OCI-LY3 (cell line): ENCODE measurements around the gene CALD1.

Experiments used
- H2AFZ ChIP-seq: fragments of 200-600, 300-600 bp; shearing (Covaris generic); 2 replicates; pipeline ENCODE4 v1.6.0; 2014; ENCODE audit warnings: antibody characterized with exemption, low read depth, low read length
- H3K27ac ChIP-seq: fragments of 200-600, 300-600 bp; sonication (generic); 2 replicates; pipeline ENCODE4 v1.5.1; 2014; ENCODE audit warnings: mild to moderate bottlenecking, low read length, moderate library complexity, mixed read lengths
- H3K27me3 ChIP-seq: fragments of 200-600, 300-600 bp; sonication (generic); 2 replicates; pipeline ENCODE4 v1.6.1; 2014; ENCODE audit warnings: low read depth, low read length, mixed read lengths
- H3K36me3 ChIP-seq: fragments of 200-600, 300-600 bp; sonication (generic); replicated peaks from 2 replicates; pipeline ENCODE3; 2014; ENCODE audit warnings: low read depth, low read length, mixed read lengths
- H3K4me1 ChIP-seq: fragments of 300-600, 200-600 bp; sonication (generic); 2 replicates; pipeline ENCODE4 v1.6.1; 2014; ENCODE audit warnings: low read length, mixed read lengths
- H3K4me2 ChIP-seq: fragments of 200-600, 300-600 bp; sonication (generic); 2 replicates; pipeline ENCODE4 v1.6.1; 2014; ENCODE audit warnings: low read length, mixed read lengths
- H3K4me3 ChIP-seq: fragments of 300-600, 200-600 bp; sonication (generic); 2 replicates; pipeline ENCODE4 v1.5.1; 2014; ENCODE audit warnings: antibody characterized with exemption, mild to moderate bottlenecking, low read length, moderate library complexity
- H3K79me2 ChIP-seq: fragments of 300-600, 200-600 bp; shearing (Covaris generic); 2 replicates; pipeline ENCODE4 v1.6.1; 2014; ENCODE audit warnings: mild to moderate bottlenecking, low read length, mixed read lengths
- H3K9ac ChIP-seq: fragments of 300-600, 200-600 bp; shearing (Covaris generic); 2 replicates; pipeline ENCODE4 v1.6.0; 2014; ENCODE audit warnings: mild to moderate bottlenecking, low read length, moderate library complexity
- H3K9me3 ChIP-seq: fragments of 200-600, 300-600 bp; shearing (Covaris generic); 2 replicates; pipeline ENCODE4 v1.6.1; 2014; ENCODE audit warnings: low read length, mixed read lengths; ENCODE audit not compliant: insufficient read depth
- H4K20me1 ChIP-seq: fragments of 200-600, 300-600 bp; sonication (generic); 2 replicates; pipeline ENCODE4 v1.6.1; 2016; ENCODE audit warnings: low read length, mixed read lengths; ENCODE audit not compliant: insufficient read depth
- EZH2phosphoT487 ChIP-seq: fragments of 200-600 bp; shearing (Covaris generic); IDR thresholded peaks from 2 replicates; pipeline ENCODE4 v1.6.1; 2018; ENCODE audit warnings: antibody characterized with exemption, mixed run types, low read depth
- TF ChIP-seq, protein P1 (sequence below): fragments of 200-600, 300-600 bp; sonication (generic); IDR thresholded peaks from 2 replicates; pipeline ENCODE4 v1.5.1; 2014; ENCODE audit warnings: antibody characterized with exemption, low read length, low read depth

Gene CALD1

DNA sequence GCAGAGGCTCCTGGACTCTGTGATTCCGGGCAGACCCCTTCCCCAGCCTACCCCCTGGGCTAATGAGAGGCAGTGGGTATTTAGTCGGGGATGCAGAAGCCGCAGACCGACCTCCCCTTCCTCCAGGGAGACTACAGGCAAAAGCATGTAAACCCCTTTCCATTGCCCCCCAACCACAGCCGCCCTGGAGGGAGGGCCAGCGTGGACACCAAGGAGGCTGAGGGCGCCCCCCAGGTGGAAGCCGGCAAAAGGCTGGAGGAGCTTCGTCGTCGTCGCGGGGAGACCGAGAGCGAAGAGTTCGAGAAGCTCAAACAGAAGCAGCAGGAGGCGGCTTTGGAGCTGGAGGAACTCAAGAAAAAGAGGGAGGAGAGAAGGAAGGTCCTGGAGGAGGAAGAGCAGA is 167.9 kb downstream of the CALD1 start:
- Histone ChIP-seq H3K27ac (no peak overlapping the region), H3K27me3 (peaks cover 23% of the 10 kb centered on the region), H3K4me3 (no peak overlapping the region), H3K4me2 (no peak overlapping the region), H3K4me1 (peaks cover 6% of the 10 kb centered on the region), H4K20me1 (no peaks in the 10 kb centered on the region), H3K36me3 (no peaks in the 10 kb centered on the region), H3K9ac (no peak overlapping the region), H2AFZ (no peak overlapping the region), H3K9me3 (no peaks in the 10 kb centered on the region), H3K79me2 (no peaks in the 10 kb centered on the region)
- no peak for TF ChIP-seq EZH2phosphoT487

DNA sequence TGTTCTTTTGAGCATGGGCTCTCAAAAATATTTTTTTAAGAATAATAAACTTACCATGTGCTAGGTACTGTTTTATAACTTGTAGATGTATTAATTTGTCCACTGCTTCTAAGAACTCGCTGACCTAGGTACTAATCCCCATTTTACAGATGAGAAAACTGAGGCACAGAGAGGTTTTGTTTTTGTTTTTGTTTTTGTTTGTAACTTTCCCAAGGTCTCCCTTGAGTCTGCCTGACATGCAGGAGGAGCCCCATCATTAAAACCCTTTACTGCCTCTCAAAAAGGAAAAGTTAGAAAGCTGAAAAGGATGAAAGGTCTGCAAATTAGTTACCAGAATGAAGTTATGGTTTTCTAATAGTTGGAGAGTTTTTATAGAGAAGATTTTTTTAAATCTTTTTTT is 168.4 kb downstream of the CALD1 start:
- Histone ChIP-seq H3K4me1 (peaks cover 5% of the 10 kb centered on the region), H3K9me3 (no peaks in the 10 kb centered on the region), H3K9ac (no peak overlapping the region), H3K4me2 (no peak overlapping the region), H3K79me2 (no peaks in the 10 kb centered on the region), H4K20me1 (no peaks in the 10 kb centered on the region), H3K4me3 (no peak overlapping the region), H3K36me3 (no peaks in the 10 kb centered on the region), H3K27me3 (peaks cover 22% of the 10 kb centered on the region), H3K27ac (no peak overlapping the region), H2AFZ (no peak overlapping the region)
- TF ChIP-seq, protein P1, sequence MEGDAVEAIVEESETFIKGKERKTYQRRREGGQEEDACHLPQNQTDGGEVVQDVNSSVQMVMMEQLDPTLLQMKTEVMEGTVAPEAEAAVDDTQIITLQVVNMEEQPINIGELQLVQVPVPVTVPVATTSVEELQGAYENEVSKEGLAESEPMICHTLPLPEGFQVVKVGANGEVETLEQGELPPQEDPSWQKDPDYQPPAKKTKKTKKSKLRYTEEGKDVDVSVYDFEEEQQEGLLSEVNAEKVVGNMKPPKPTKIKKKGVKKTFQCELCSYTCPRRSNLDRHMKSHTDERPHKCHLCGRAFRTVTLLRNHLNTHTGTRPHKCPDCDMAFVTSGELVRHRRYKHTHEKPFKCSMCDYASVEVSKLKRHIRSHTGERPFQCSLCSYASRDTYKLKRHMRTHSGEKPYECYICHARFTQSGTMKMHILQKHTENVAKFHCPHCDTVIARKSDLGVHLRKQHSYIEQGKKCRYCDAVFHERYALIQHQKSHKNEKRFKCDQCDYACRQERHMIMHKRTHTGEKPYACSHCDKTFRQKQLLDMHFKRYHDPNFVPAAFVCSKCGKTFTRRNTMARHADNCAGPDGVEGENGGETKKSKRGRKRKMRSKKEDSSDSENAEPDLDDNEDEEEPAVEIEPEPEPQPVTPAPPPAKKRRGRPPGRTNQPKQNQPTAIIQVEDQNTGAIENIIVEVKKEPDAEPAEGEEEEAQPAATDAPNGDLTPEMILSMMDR, result no peak
- TF ChIP-seq EZH2phosphoT487, result no peak

DNA sequence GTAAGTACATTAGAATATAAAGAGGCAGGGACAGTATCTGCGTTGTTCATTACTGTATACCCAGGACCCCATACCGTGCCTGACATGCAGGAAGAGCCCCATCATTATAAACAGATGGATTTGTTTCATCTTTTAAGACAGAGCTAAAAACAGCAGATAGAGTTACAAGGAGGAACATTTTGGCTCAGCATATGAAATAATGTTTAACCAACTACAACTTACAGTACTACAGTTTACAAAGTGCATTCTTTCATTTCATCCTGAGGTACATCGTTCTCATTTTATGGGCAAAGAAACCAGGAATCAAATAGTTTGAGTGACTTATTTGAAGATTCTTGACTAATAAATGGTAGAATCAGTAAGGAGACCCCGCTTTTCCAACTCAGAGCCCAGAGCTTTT is 168.8 kb downstream of the CALD1 start:
- no peak overlapping the region for H3K4me3 ChIP-seq
- H3K36me3 ChIP-seq, result no peaks in the 10 kb centered on the region
- no peaks in the 10 kb centered on the region for H3K9me3 ChIP-seq
- no peak overlapping the region for H3K9ac ChIP-seq
- H3K4me2 ChIP-seq, result no peak overlapping the region
- H4K20me1 ChIP-seq, result no peaks in the 10 kb centered on the region
- peaks cover 3% of the 10 kb centered on the region for H3K4me1 ChIP-seq
- peaks cover 22% of the 10 kb centered on the region for H3K27me3 ChIP-seq
- no peaks in the 10 kb centered on the region for H3K79me2 ChIP-seq
- TF ChIP-seq, protein P1, result no peak
- TF ChIP-seq EZH2phosphoT487, result no peak
- H2AFZ ChIP-seq, result no peak overlapping the region
- H3K27ac ChIP-seq, result no peak overlapping the region

DNA sequence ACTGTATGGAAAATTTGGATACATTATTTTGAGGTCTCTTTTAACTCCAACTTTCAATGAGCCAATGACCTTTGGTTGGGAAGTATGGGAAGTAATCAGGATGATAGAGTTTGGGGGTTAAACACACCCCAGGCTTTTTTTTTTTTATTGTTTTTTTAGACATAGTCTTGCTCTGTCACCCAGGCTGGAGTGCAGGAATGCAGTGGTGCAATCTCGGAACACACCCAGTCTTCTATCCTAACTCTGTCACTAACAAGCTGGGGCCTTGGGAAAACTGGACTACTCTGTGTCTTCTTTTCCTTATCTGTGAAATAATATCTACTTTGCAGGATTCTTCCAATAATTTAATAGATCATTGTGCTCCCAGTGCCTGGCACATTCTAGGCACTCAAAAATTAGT is 169.3 kb downstream of the CALD1 start:
- H3K36me3 ChIP-seq, result no peaks in the 10 kb centered on the region
- TF ChIP-seq EZH2phosphoT487, result no peak
- TF ChIP-seq, protein P1, result no peak
- H3K4me2 ChIP-seq, result no peak overlapping the region

DNA sequence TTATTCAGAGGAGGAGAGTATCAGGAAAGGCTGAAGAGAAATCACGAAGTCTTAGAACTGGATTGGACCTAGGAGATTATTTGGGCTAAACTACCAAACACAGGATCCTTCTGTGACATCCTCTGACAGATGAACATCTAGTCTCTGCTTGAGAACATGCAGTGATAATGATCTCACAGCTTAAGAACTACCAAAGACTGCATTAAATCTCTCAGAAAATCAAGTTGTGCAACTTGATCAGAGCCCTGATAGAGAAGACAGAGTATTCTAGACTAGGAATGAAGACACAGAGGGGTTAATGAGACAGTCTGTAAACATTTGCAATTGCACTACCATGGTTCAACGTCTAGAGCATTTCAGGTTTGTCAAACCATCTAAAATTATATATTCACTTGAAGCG is 169.7 kb downstream of the CALD1 start:
- Histone ChIP-seq H3K27ac (no peak overlapping the region), H3K27me3 (peaks cover 27% of the 10 kb centered on the region), H3K9ac (no peak overlapping the region), H3K4me2 (no peak overlapping the region), H3K9me3 (no peaks in the 10 kb centered on the region), H4K20me1 (no peaks in the 10 kb centered on the region), H3K4me1 (no peaks in the 10 kb centered on the region; the same call in 1 of the 2 replicates), H3K4me3 (no peak overlapping the region), H2AFZ (no peak overlapping the region), H3K79me2 (no peaks in the 10 kb centered on the region), H3K36me3 (no peaks in the 10 kb centered on the region)
- no peak for TF ChIP-seq EZH2phosphoT487
- TF ChIP-seq, protein P1, result no peak

More for the DNA sequence above, 169.3 kb downstream of the CALD1 start:
- H3K27me3 ChIP-seq, result peaks cover 25% of the 10 kb centered on the region
- no peak overlapping the region for H3K4me3 ChIP-seq
- H4K20me1 ChIP-seq, result no peaks in the 10 kb centered on the region
- no peak overlapping the region for H3K27ac ChIP-seq
- peaks cover 3% of the 10 kb centered on the region for H3K4me1 ChIP-seq
- no peaks in the 10 kb centered on the region for H3K79me2 ChIP-seq
- no peaks in the 10 kb centered on the region for H3K9me3 ChIP-seq
- no peak overlapping the region for H2AFZ ChIP-seq
- H3K9ac ChIP-seq, result no peak overlapping the region
